Measurements from ENCODE around the gene HOXA10. TPM values are rescaled to one million over a fixed set of nuclear protein-coding genes. Genes with fewer than 3 reads are reported as not detected.

Gene HOXA10
- total and polyA plus RNA-seq, 3 experiments from 2014 or later, result 0.09 TPM; not detected in 2

DNA sequence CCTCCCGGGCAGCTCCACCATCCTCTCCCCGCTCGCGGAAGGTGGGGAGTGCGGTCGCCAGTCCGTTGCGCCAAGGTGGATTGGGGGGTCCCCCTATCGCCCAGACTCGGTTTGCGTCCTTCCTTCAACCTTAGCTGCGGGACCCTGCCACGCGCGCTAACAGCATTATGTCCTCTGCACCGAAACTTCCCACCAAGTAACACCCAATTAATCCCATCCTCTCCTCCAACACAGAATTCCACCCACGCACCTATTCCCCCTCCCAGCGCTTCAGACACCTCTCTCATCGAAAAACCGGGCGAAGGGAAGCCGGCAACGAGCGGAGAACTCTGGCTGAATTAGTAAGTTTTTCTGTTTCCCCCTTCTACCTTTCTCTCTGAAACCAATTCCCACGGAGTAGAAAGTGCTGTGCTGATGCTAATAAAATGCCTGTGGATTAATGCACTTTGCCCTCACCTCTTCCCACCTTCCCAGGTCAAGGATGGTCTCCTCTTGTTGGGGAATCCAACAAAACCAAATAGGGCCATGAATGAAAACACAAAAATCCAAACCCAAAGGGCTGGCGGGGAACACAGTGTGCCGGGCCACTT lies 22.7 kb downstream of the HOXA10 start:
- Histone ChIP-seq H3K27me3 (ENCODE audit: insufficient read depth, low read length, poor library complexity, severe bottlenecking) (peaks cover 92% of the 10 kb centered on the region), H3K4me1 (ENCODE audit: insufficient read depth, low read length) (peaks cover 45% of the 10 kb centered on the region), H3K36me3 (ENCODE audit: insufficient read depth, low read length) (no peaks in the 10 kb centered on the region), H3K9me3 (ENCODE audit: low read length) (no peaks in the 10 kb centered on the region), H3K4me3 (ENCODE audit: low read length) (peak overlapping the region; percentile 66), H3K27ac (ENCODE audit: low read depth, low read length) (no peak overlapping the region)
- H3K36me3 Mint-ChIP-seq, result peaks cover 0 to 2% (median 0%) of the 10 kb centered on the region in 3 donors
- ChIA-PET CTCF (interaction anchor here (0.9 to 6.9 kb wide), 18 partner anchors 8 to 1278 kb away, joined by 3 to 71 read pairs (median 4); partner anchors contain the start of genes HOXA4 and HOXA9), POLR2A (interaction anchor here (1.0 kb wide), 1 partner anchor 10 kb away, joined by 3 read pairs; no protein-coding TSS in a partner anchor)
- H3K27me3 Mint-ChIP-seq, result peaks cover 87 to 92% of the 10 kb centered on the region in 2 donors
- H3K4me3 Mint-ChIP-seq, result peak overlapping the region; percentile 68 to 88 (median 80)
- no peak for DNase-seq
- H3K27ac Mint-ChIP-seq, result peak overlapping the region in 5 of 8 donors; percentile 27 to 82 (median 67)
- H3K9me3 Mint-ChIP-seq, result peaks cover 0 to 10% (median 0%) of the 10 kb centered on the region in 5 donors
- peaks cover 43 to 64% (median 49%) of the 10 kb centered on the region in 3 donors for H3K4me1 Mint-ChIP-seq

DNA sequence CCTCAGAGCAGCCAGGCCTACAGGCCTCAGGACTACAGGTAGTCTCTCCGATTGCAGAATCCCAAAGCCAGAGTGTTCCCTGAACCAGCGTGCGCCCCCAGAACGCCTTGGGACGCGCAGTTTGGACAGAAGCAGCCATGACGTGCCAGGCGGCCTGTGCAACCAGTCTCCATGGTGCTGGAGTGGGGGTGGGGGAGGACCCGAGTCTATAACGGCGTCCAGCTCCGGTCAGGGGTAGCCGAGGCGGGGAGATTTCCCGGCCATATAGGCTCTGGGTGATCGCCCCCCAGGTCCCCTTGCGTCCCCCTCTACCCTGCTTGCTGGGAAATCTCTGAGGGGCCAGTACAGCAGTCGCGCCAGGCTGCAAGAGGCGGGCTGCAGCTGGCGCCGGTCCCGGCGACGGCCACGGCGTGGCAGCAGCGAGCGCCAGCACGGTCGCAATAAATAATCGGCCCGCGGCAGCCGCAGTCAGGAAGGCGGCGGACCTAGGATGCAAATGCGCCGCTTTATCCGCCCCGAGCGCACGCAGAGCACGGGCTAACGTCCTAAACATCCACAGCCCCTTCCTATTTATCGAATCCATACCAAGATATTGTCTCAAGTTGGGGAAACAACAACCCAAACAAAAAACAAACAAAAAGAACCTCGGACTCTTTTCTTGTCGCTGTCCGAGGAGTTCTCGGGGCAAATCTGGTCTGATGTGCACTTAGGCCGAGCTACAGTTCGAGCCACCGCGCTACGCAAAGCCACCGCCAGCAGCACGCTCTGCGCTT lies 23.4 kb downstream of the HOXA10 start:
- no peaks in the 10 kb centered on the region for H3K9me3 ChIP-seq (ENCODE audit: low read length)
- peak; percentile 47 to 76 (median 57) for DNase-seq

DNA sequence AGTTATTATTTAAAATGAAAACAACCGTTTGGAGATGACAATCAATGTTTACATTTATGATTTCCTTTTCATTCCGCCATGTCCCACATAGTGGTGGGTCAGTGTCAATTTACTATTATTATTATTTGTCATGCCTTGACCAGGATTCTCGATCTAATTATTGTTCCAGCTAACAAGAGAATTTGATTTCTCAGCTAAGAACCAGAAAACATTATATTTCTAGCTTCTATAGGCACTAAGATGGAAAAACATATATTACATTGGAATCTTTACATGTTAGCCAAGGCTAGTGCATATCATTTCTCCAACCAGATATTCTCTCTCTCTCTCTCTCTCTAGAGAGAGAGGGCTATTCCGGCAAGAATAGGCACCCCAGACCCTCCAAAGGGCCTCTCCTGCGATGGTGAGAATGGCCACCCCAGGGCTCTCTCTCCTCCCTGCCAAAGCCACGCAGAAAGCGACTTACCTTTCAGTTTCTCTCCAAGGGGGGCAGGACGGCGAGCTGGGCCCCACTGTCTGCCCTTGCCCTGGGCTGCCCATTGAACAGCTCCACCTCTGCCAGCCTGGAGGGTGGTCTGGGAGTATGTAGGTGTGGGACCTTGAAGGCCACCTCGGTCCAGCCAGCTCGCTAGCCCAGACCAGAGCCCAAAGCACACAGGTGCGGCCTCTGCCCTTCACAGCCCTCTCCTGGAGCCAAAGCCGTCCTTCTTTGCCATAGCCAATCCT lies 24.1 kb downstream of the HOXA10 start:
- H3K27ac Mint-ChIP-seq, result peak overlapping the region in 1 of 8 donors; percentile 31
- H3K4me1 Mint-ChIP-seq, result peaks cover 29 to 50% (median 36%) of the 10 kb centered on the region in 3 donors
- H3K4me3 Mint-ChIP-seq, result peak overlapping the region in 4 of 7 donors; percentile 12 to 80 (median 67)
- peaks cover 32% of the 10 kb centered on the region for H3K4me1 ChIP-seq (ENCODE audit: insufficient read depth, low read length)
- H3K4me3 ChIP-seq (ENCODE audit: low read length), result peak overlapping the region; percentile 66
- peaks cover 79 to 89% of the 10 kb centered on the region in 2 donors for H3K27me3 Mint-ChIP-seq
- no peak for DNase-seq
- no peak overlapping the region for H3K27ac ChIP-seq (ENCODE audit: low read depth, low read length)
- H3K36me3 Mint-ChIP-seq, result peaks cover 0 to 2% (median 0%) of the 10 kb centered on the region in 3 donors
- ChIA-PET CTCF (interaction anchor here (0.7 to 6.9 kb wide), 25 partner anchors 8 to 1291 kb away, joined by 3 to 71 read pairs (median 4); partner anchors contain the start of genes HOXA4 and HOXA9), POLR2A (interaction anchor here (1.0 kb wide), 1 partner anchor 11 kb away, joined by 3 read pairs; no protein-coding TSS in a partner anchor)
- peaks cover 83% of the 10 kb centered on the region for H3K27me3 ChIP-seq (ENCODE audit: insufficient read depth, low read length, poor library complexity, severe bottlenecking)
- H3K9me3 Mint-ChIP-seq, result peaks cover 0 to 7% (median 0%) of the 10 kb centered on the region in 5 donors
- no peaks in the 10 kb centered on the region for H3K9me3 ChIP-seq (ENCODE audit: low read length)
- H3K36me3 ChIP-seq (ENCODE audit: insufficient read depth, low read length), result no peaks in the 10 kb centered on the region

More for the DNA sequence above, 23.4 kb downstream of the HOXA10 start:
- Mint-ChIP-seq H3K4me1 (peaks cover 37 to 57% (median 44%) of the 10 kb centered on the region in 3 donors), H3K4me3 (peak overlapping the region; percentile 68 to 88 (median 80)), H3K27me3 (peaks cover 86 to 92% of the 10 kb centered on the region in 2 donors), H3K36me3 (peaks cover 0 to 2% (median 0%) of the 10 kb centered on the region in 3 donors), H3K9me3 (peaks cover 0 to 10% (median 0%) of the 10 kb centered on the region in 5 donors), H3K27ac (peak overlapping the region in 5 of 8 donors; percentile 22 to 82 (median 67))
- POLR2A ChIA-PET, result interaction anchor here (1.0 kb wide), 1 partner anchor 11 kb away, joined by 3 read pairs; no protein-coding TSS in a partner anchor
- Histone ChIP-seq H3K27me3 (ENCODE audit: insufficient read depth, low read length, poor library complexity, severe bottlenecking) (peaks cover 90% of the 10 kb centered on the region), H3K4me3 (ENCODE audit: low read length) (peak overlapping the region; percentile 66), H3K4me1 (ENCODE audit: insufficient read depth, low read length) (peaks cover 38% of the 10 kb centered on the region), H3K36me3 (ENCODE audit: insufficient read depth, low read length) (no peaks in the 10 kb centered on the region), H3K27ac (ENCODE audit: low read depth, low read length) (no peak overlapping the region)
- CTCF ChIA-PET, result interaction anchor here (0.7 to 6.9 kb wide), 25 partner anchors 8 to 1292 kb away, joined by 3 to 71 read pairs (median 4); partner anchors contain the start of genes HOXA4 and HOXA9

DNA sequence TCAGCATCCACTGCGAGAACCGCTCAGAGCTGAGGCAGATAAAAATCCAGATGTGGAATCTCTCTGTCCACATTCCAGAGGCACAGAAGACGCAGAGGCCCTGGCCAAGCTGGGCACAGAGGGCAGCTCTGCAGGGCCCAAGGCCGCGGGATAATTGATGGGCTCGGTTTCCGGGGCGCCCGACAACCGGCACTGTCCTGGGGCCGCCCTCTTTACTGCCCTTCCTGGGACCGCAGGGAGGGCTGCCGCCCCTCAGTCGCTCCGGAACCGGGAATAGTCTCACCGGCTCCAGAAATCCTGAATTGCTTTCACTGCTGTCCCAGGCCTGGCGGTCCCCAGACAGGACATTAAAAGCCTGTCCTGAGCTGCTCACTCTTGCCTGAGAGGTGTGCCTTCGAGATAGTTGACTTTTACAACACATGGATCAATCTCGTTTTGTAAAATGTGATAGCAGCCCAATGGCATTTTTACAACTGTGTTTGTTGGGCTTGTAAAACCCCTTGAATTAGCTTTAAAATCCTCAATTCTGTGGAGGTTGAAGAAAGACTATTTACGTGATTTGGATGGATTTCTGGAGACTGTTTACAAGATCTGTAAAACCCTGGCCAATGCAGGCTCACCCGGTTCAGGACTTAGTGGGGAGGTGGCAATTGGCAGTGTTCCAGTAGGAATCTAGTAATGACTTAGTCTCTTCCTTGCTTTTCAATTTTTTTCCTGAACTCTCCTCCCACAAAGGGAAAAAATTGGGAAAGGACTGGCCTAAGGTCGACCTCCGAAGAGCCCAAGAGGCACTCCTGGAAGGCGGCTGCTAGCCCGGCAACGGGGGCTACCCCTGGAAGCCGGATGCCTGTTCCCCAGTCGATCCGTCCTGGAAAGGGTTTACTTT lies 25.1 kb downstream of the HOXA10 start:
- Histone ChIP-seq H3K27me3 (ENCODE audit: insufficient read depth, low read length, poor library complexity, severe bottlenecking) (peaks cover 73% of the 10 kb centered on the region), H3K27ac (ENCODE audit: low read depth, low read length) (no peak overlapping the region), H3K4me1 (ENCODE audit: insufficient read depth, low read length) (peaks cover 24% of the 10 kb centered on the region), H3K9me3 (ENCODE audit: low read length) (no peaks in the 10 kb centered on the region), H3K36me3 (ENCODE audit: insufficient read depth, low read length) (no peaks in the 10 kb centered on the region), H3K4me3 (ENCODE audit: low read length) (no peak overlapping the region)
- DNase-seq, result no peak
- Mint-ChIP-seq H3K4me1 (peaks cover 19 to 41% (median 28%) of the 10 kb centered on the region in 3 donors), H3K27me3 (peaks cover 77 to 85% of the 10 kb centered on the region in 2 donors), H3K4me3 (no peak overlapping the region), H3K27ac (peak overlapping the region in 1 of 8 donors; percentile 29), H3K9me3 (peaks cover 0 to 2% (median 0%) of the 10 kb centered on the region in 5 donors), H3K36me3 (no peaks in the 10 kb centered on the region)
- CTCF ChIA-PET, result interaction anchor here (0.9 to 6.9 kb wide), 11 partner anchors 14 to 1255 kb away, joined by 3 to 71 read pairs (median 4); partner anchors contain the start of genes HOXA4 and HOXA9
- POLR2A ChIA-PET, result no interaction called here

DNA sequence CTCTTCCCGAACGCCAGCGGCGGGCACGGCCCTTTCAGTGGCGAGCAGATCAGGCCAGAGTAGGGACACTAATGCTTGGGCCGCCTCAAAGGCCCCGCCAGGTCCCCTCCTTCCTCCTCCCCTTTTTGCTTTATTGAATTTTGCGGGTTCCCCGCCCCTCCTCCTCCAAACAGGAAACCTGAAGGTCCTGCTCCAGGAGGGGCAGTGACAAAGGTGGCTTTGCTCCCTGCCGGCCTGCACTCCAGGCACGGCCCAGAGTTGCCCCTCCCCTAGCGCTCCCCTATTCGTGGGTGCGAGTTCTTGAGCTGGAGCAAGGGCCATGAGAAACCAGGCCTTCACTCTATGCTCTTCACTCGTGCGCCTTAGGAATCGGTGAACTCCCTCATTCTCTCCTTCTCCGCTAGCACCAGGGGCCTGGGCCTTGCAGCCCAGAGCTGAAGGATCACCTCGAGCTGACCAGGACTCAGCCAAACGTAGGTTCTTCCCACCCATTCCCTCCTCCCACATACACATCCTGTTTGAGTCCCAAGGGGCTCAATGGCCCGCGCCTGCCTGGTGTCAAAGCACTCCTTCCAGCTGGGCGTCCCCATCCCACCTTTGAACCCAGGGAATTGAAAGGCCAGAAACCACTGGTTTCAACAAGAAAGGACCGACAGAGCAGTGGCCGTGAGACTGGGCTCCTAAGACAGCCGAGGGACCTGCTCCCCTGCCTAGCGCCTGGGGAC lies 25.9 kb downstream of the HOXA10 start:
- H3K9me3 ChIP-seq (ENCODE audit: low read length), result no peaks in the 10 kb centered on the region

DNA sequence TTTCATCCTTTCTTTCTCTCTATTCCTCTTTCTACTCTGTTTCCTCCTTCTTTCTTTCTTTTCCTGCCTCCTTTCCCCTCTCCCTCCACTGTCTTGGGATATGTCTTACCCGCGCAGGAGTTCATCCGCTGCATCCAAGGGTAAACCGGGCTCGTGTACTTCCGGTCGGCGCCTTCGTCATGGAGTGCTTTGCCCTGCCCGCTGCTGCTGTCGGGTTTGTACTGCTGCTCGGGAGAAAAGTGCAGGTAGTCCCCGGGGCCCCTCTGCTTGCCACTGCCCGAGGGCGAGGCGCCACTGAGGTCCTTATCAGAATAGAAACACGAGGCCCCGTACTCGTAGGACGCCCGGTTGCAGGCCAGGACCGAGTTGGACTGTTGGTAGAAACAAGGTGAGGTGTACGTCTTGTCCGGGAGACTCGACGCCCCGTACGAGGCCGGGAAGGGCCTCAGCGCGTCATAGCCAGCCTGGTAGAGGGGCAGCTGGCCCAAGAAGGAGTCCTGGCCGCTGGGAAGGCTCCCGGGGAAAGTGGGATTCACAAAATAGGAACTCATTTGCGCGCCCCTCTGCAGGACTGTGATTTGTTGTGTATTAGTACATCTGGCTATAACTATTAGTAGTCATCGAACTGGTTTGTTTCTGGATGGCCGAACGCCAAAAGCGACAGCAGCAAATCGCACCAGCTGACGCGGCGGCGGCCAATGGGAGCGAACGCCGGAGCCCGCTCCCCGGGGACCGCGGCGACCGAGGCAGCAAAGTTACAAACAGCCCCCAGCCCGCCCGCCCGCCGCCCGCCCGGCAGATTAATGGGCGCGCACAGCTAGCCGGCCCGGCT lies 26.7 kb downstream of the HOXA10 start, which contains the start of gene HOXA6:
HOXA6 (minus strand) TSS at position 576 of the 832 bp plus-strand sequence; CDS start at position 551, 25 bp downstream.
- H3K4me1 ChIP-seq (ENCODE audit: insufficient read depth, low read length), result peaks cover 21% of the 10 kb centered on the region
- POLR2A ChIA-PET, result no interaction called here
- CTCF ChIA-PET, result interaction anchor here (1.4 to 6.9 kb wide), 3 partner anchors 14 to 25 kb away, joined by 3 to 71 read pairs (median 4); partner anchors contain the start of gene HOXA9
- H3K36me3 Mint-ChIP-seq, result no peaks in the 10 kb centered on the region
- peak within 1 kb of the TSS in 5 of 7 donors; percentile 37 to 73 (median 61) for H3K4me3 Mint-ChIP-seq
- no peak within 1 kb of the TSS for H3K27ac ChIP-seq (ENCODE audit: low read depth, low read length)
- H3K27me3 ChIP-seq (ENCODE audit: insufficient read depth, low read length, poor library complexity, severe bottlenecking), result peaks cover 57% of the 10 kb centered on the region
- peaks cover 0 to 2% (median 0%) of the 10 kb centered on the region in 5 donors for H3K9me3 Mint-ChIP-seq
- DNase-seq, result no peak
- H3K9me3 ChIP-seq (ENCODE audit: low read length), result no peaks in the 10 kb centered on the region
- H3K36me3 ChIP-seq (ENCODE audit: insufficient read depth, low read length), result no peaks in the 10 kb centered on the region
- H3K4me3 ChIP-seq (ENCODE audit: low read length), result no peak within 1 kb of the TSS
- peaks cover 15 to 39% (median 24%) of the 10 kb centered on the region in 3 donors for H3K4me1 Mint-ChIP-seq
- peaks cover 65 to 80% of the 10 kb centered on the region in 2 donors for H3K27me3 Mint-ChIP-seq
- peak within 1 kb of the TSS in 2 of 8 donors; percentile 29 to 35 for H3K27ac Mint-ChIP-seq

More for the DNA sequence above, 25.9 kb downstream of the HOXA10 start:
- peaks cover 65% of the 10 kb centered on the region for H3K27me3 ChIP-seq (ENCODE audit: insufficient read depth, low read length, poor library complexity, severe bottlenecking)
- H3K27ac ChIP-seq (ENCODE audit: low read depth, low read length), result no peak overlapping the region
- peaks cover 0 to 2% (median 0%) of the 10 kb centered on the region in 5 donors for H3K9me3 Mint-ChIP-seq
- H3K4me3 ChIP-seq (ENCODE audit: low read length), result no peak overlapping the region
- no peaks in the 10 kb centered on the region for H3K36me3 Mint-ChIP-seq
- peaks cover 15 to 41% (median 24%) of the 10 kb centered on the region in 3 donors for H3K4me1 Mint-ChIP-seq
- peak overlapping the region in 5 of 7 donors; percentile 37 to 73 (median 61) for H3K4me3 Mint-ChIP-seq
- CTCF ChIA-PET, result interaction anchor here (1.4 to 6.9 kb wide), 2 partner anchors 15 to 25 kb away, joined by 4 to 71 read pairs; partner anchors contain the start of gene HOXA9
- H3K27me3 Mint-ChIP-seq, result peaks cover 69 to 81% of the 10 kb centered on the region in 2 donors
- H3K27ac Mint-ChIP-seq, result peak overlapping the region in 2 of 8 donors; percentile 29 to 35
- POLR2A ChIA-PET, result no interaction called here
- H3K4me1 ChIP-seq (ENCODE audit: insufficient read depth, low read length), result peaks cover 24% of the 10 kb centered on the region
- no peak for DNase-seq
- H3K36me3 ChIP-seq (ENCODE audit: insufficient read depth, low read length), result no peaks in the 10 kb centered on the region
